Astrocyte (in vitro differentiated cells and primary cell): Measurements from ENCODE around the gene MEGF11. TPM values are rescaled to one million over a fixed set of nuclear protein-coding genes. Genes with fewer than 3 reads are reported as not detected.

Source experiments
- DNase-seq: peaks from one replicate; pipeline ENCODE4 v3.0.0-alpha.2; 2010; ENCODE audit warnings: low read depth
- FAIRE-seq: peaks from 2 replicates; lab custom pipeline; 2011; peaks lifted over from hg19 to GRCh38; lab: Jason Lieb, UNC
- H2AFZ ChIP-seq: 2 replicates; pipeline ENCODE4 v1.6.0; 2012; ENCODE audit warnings: low read depth, low read length, inconsistent platforms
- H3K27ac ChIP-seq: 2 replicates; pipeline ENCODE4 v1.5.1; 2011; ENCODE audit warnings: low read depth, low read length, inconsistent platforms
- H3K27me3 ChIP-seq: 2 replicates; pipeline ENCODE4 v1.6.0; 2011; ENCODE audit warnings: low read length, inconsistent platforms; ENCODE audit not compliant: insufficient read depth
- H3K36me3 ChIP-seq: 2 replicates; pipeline ENCODE4 v1.5.1; 2011; ENCODE audit warnings: low read length, inconsistent platforms; ENCODE audit not compliant: insufficient read depth
- H3K4me1 ChIP-seq: 2 replicates; pipeline ENCODE4 v1.5.1; 2011; ENCODE audit warnings: low read length, inconsistent platforms; ENCODE audit not compliant: insufficient read depth
- H3K4me2 ChIP-seq: 2 replicates; pipeline ENCODE4 v1.6.0; 2012; ENCODE audit warnings: low read length, inconsistent platforms
- H3K4me3 ChIP-seq: 2 replicates; pipeline ENCODE4 v1.5.1; 2011; ENCODE audit warnings: low read depth, mild to moderate bottlenecking, low read length, inconsistent platforms; ENCODE audit not compliant: insufficient read depth
- H3K79me2 ChIP-seq: 2 replicates; pipeline ENCODE4 v1.6.0; 2012; ENCODE audit warnings: mild to moderate bottlenecking, low read length, inconsistent platforms; ENCODE audit not compliant: insufficient read depth
- H3K9ac ChIP-seq: 2 replicates; pipeline ENCODE4 v1.6.0; 2012; ENCODE audit warnings: mild to moderate bottlenecking, low read length, inconsistent platforms
- H3K9me3 ChIP-seq: 2 replicates; pipeline ENCODE4 v1.5.1; 2012; ENCODE audit warnings: low read depth, mild to moderate bottlenecking, low read length, inconsistent platforms; ENCODE audit not compliant: insufficient read depth
- H4K20me1 ChIP-seq: 2 replicates; pipeline ENCODE4 v1.6.0; 2012; ENCODE audit warnings: low read length, inconsistent platforms; ENCODE audit not compliant: insufficient read depth
- H3K27ac Mint-ChIP-seq: one replicate; pipeline ENCODE4 v1.8.0; 2021; ENCODE audit warnings: mild to moderate bottlenecking, mixed read lengths; ENCODE audit not compliant: unreplicated experiment
- H3K27me3 Mint-ChIP-seq: one replicate; pipeline ENCODE4 v1.8.0; 2021; ENCODE audit warnings: low read depth, mixed read lengths; ENCODE audit not compliant: unreplicated experiment
- H3K36me3 Mint-ChIP-seq: one replicate; pipeline ENCODE4 v1.8.0; 2021; ENCODE audit warnings: low read depth, mixed read lengths; ENCODE audit not compliant: unreplicated experiment
- H3K4me1 Mint-ChIP-seq: one replicate; pipeline ENCODE4 v1.8.0; 2021; ENCODE audit warnings: low read depth, mixed read lengths; ENCODE audit not compliant: unreplicated experiment
- H3K4me3 Mint-ChIP-seq: one replicate; pipeline ENCODE4 v1.8.0; 2021; ENCODE audit warnings: mild to moderate bottlenecking, moderate library complexity, mixed read lengths; ENCODE audit not compliant: unreplicated experiment
- H3K9me3 Mint-ChIP-seq: one replicate; pipeline ENCODE4 v1.8.0; 2021; ENCODE audit warnings: mild to moderate bottlenecking, mixed read lengths; ENCODE audit not compliant: unreplicated experiment
- EZH2 ChIP-seq: IDR thresholded peaks from 2 replicates; pipeline ENCODE4 v1.6.1; 2012; ENCODE audit warnings: mild to moderate bottlenecking, low read length, inconsistent platforms; ENCODE audit not compliant: insufficient read depth
- total RNA-seq: library from RNA; stranded (reverse); gene quantifications from 2 replicates; pipeline ENCODE4 v1.2.1, GENCODE V29; 2021
- TF ChIP-seq, protein P1 (sequence below): IDR thresholded peaks from 2 replicates; pipeline ENCODE4 v1.5.1; 2011; ENCODE audit warnings: low read depth, mild to moderate bottlenecking, inconsistent platforms, low read length, moderate library complexity; ENCODE audit not compliant: insufficient read depth

Gene MEGF11
- total RNA-seq, 1 donor from 2014 or later = 0.16 TPM

DNA sequence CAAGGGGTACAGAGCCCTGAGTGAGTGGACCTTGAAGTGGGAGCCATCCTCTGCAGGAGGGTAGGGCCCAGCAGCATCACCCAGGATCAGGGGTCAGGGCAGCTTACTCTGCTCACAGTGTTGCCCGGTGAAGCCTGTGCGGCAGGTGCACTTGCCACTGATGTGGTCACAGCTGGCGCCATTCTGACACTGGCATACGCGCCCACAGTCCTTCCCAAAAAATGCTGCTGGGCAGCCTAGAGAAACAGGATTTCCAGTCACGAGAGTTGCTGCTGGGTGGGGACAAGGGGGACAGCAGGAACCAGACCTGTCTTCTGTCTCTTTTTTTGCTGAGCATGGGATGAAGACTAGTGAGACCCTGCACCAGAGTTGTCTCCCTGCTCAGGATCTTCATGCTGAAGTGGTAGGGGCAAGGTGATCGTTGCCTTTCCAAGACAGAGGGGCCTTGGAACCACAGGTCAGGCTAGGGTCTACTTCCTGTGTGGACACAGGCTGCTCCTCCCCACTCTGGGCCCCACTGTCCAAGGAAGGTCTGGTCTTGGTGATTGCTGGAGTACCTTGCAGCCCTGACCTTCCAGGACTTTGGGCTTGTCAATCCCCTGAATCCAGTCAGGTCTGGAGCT, 337.4 kb downstream of the MEGF11 start:
- Histone ChIP-seq H3K79me2 (no peaks in the 10 kb centered on the region), H3K36me3 (no peaks in the 10 kb centered on the region), H3K9ac (no peak overlapping the region), H2AFZ (no peak overlapping the region), H3K27me3 (no peaks in the 10 kb centered on the region), H3K9me3 (no peaks in the 10 kb centered on the region), H3K4me2 (no peak overlapping the region), H4K20me1 (peaks cover 35% of the 10 kb centered on the region), H3K27ac (no peak overlapping the region), H3K4me3 (no peak overlapping the region), H3K4me1 (peaks cover 5% of the 10 kb centered on the region)
- Mint-ChIP-seq H3K4me1 (peaks cover 2% of the 10 kb centered on the region), H3K9me3 (no peaks in the 10 kb centered on the region), H3K36me3 (peaks cover 2% of the 10 kb centered on the region), H3K27ac (no peak overlapping the region), H3K4me3 (no peak overlapping the region), H3K27me3 (no peaks in the 10 kb centered on the region)
- FAIRE-seq (no peak), DNase-seq (no peak)
- TF ChIP-seq EZH2 = no peak
- TF ChIP-seq, protein P1, sequence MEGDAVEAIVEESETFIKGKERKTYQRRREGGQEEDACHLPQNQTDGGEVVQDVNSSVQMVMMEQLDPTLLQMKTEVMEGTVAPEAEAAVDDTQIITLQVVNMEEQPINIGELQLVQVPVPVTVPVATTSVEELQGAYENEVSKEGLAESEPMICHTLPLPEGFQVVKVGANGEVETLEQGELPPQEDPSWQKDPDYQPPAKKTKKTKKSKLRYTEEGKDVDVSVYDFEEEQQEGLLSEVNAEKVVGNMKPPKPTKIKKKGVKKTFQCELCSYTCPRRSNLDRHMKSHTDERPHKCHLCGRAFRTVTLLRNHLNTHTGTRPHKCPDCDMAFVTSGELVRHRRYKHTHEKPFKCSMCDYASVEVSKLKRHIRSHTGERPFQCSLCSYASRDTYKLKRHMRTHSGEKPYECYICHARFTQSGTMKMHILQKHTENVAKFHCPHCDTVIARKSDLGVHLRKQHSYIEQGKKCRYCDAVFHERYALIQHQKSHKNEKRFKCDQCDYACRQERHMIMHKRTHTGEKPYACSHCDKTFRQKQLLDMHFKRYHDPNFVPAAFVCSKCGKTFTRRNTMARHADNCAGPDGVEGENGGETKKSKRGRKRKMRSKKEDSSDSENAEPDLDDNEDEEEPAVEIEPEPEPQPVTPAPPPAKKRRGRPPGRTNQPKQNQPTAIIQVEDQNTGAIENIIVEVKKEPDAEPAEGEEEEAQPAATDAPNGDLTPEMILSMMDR = no peak

DNA sequence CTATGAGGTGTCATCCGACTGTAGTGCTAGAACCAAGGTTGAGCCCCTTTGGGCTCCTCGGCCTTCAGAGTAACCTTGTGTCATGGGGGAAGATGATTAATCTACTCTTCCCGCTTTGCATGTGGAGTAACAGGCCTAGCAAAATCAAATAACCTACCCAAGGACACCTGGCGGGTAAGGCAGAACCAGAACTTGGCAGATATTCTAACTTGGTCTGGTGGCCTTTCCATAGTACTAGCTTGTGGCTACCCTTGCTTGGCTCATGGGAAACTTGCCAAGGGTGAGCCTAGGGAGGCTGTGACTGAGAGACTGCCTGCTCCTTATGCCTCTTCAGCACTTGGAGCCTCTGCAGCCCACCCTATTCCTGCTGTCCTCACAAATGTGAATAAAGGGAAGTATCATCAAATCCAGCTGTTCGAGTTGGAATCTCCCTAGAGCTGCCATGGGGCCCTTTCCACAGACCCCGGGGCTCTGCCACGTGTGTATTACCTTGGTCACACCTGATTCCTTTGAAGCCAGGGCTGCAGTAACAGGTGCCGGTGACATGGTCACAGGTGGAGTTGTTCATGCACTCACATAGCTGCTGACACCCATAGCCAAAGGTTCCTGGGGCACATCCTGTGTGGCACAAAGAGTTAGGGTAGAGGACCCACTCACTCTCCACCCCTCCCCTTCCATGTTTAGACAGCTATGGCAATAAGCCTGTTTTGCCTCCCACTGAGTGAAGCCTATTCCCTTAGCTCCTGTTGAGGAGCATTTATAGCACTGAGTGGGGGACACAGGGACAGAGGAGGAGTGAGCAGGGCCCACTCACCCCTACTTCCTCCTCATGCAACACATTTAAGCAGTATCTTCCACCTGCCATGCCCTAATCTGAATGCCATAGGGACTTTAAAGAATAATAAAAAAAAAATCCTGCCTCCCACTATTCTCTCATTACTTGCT, 338.3 kb downstream of the MEGF11 start:
- Histone ChIP-seq H3K27ac (no peak overlapping the region), H3K4me3 (no peak overlapping the region), H3K4me2 (no peak overlapping the region), H3K79me2 (no peaks in the 10 kb centered on the region), H2AFZ (no peak overlapping the region), H3K4me1 (peaks cover 5% of the 10 kb centered on the region), H3K27me3 (no peaks in the 10 kb centered on the region), H3K36me3 (no peaks in the 10 kb centered on the region), H4K20me1 (peaks cover 43% of the 10 kb centered on the region), H3K9ac (no peak overlapping the region), H3K9me3 (no peaks in the 10 kb centered on the region)
- FAIRE-seq (no peak), DNase-seq (no peak)
- H3K4me1 Mint-ChIP-seq = peaks cover 2% of the 10 kb centered on the region
- TF ChIP-seq EZH2 = no peak
- TF ChIP-seq, protein P1 = no peak
- no peaks in the 10 kb centered on the region for H3K9me3 Mint-ChIP-seq
- no peak overlapping the region for H3K27ac Mint-ChIP-seq
- no peaks in the 10 kb centered on the region for H3K27me3 Mint-ChIP-seq
- peaks cover 2% of the 10 kb centered on the region for H3K36me3 Mint-ChIP-seq
- H3K4me3 Mint-ChIP-seq = no peak overlapping the region
